ENCODE results near the gene SLC36A2. TPM values are rescaled to one million over a fixed set of nuclear protein-coding genes. Genes with fewer than 3 reads are reported as not detected.
"Not testable (repeated sequence)": the region's sequence is repeated elsewhere in the genome, so short reads cannot be mapped to it uniquely, and the experiment has no call there.

SLC36A2 gene
- total RNA-seq = not detected

DNA sequence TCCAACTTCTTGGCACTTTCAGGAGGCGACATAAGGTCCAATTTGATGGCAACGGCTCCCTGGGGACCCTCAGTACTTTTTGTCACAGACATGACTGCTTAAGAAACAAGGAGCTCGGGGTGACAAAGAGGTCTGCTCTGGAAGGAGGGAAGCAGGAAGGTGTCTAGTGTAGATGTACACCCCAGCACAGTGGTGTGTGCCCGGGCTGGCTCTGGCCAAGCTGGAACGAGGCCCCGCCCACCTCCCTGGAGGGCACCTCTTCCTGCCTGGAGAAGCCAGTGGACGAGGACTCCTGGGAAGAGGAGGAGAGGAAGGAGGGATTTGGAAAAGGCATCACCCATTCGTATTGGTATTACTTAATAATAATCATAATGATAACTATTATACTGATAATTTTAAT lies at the start of gene SLC36A2:
TSS of gene SLC36A2 (minus strand) at position 191 of the 400 bp plus-strand sequence. CDS start at position 92, 99 bp downstream.
- ATAC-seq = no peak

DNA sequence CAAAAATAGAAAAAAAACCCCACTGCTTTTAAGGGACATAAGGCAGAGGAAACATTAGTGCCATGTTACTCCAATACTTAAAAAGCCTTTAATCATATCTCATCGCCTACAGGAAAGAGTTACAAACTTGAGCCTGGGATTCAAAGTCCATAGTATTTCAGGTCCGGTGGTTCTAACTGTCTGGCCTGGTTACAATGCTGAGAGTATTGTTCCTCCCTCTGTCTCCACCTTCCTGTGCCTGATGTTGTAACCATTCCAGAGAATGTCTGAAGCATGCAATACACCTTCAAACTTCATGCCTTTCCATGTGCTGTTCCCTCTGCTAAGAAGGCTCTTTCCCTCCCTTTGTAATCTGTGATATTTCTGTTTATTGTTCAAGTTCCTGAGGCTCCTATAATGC lies 41.6 kb upstream of the SLC36A2 start:
- ATAC-seq = no peak

DNA sequence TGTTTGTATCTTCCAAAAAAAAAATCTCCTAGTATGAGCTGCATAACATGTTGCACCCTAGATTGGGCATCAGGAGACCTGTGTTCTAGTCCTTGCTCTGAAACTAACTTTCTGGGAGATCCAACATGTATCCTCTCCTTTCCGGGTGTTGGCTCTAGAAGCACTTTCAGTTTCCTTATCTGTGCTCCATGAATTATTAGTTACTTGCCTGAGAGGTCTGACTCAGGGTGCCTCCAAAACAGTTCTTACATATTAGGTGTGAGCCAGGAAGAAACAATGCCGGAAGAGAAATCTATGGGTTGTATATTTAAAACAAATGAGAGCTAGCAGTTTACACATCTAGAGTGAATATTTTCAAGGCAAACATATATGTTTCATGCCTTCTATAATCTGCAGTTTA lies 36.7 kb upstream of the SLC36A2 start:
- ATAC-seq = no peak

DNA sequence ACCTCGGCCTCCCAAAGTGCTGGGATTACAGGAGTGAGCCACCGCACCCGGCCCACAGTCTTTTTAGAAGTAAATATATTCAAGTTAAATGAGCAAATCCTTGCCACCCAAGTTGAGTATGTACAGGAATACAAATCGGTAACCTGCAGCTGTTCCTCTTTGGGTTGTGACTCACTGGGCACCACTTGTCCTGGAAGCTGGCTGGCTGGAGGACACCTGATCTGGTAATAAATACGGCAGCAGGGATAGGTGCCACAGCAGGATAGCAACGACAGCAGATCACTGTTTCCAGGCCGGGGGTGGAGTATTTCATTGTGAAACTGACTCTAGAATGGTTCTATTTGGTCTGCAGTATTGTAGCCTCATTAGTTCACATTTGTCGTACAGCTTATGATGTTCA lies 35.7 kb upstream of the SLC36A2 start:
- no peak for ATAC-seq

DNA sequence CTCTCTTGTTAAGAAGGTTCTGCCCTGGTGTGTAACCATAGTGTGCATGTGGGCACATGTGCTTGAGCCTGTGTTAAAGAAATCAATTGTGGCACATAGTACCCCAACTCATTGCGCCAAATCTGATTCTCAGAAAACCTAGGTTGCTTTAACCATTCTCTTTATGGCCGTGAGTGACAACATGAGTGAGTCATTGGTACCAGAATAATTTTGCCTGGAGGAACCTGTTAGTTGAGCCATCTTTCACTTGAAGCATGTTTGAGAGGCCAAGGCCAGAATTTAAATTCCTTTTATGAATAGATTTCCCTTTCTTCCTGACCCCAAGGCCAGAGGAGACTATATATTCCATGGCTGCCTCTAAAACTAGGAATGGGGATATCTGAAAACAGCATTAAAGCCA lies 35.2 kb upstream of the SLC36A2 start:
- ATAC-seq = no peak

DNA sequence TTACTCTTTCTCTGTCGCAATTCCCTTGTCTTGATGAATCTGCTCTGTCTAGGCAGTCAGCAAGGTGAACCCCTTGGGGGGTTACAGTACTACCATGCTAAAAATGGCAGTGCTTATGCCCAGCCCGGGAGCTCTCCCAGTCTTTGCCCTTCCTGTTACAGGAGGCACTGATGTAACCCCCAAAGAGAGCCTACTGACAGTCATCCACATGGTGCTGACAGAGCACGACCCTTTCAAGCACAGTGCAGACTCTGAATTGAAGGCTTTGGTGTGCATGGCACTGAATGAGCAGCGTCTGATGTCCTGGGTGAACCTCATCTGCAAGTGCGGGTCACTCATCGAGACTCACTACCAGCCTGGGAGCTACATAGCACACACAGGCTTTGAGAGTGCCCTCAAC lies 34.5 kb upstream of the SLC36A2 start:
- ATAC-seq = no peak

DNA sequence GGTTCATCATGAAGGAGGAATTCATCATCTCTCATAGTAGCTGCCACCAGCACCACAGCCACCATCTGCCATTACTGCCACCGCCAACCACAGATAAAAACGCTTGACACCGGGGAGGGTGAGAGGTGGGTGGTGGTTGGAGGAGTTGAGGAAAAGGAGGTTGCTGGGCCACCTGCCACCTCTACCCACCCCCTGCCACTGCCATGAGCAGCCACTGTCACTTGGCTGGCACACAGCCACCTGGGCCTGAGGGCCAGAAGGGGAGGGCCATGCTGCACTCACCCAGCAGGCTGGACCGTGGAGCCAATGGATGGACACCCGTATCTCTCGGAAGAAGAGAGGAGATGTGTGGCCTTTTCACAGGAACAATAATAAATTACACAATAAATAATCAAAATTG lies 31.3 kb upstream of the SLC36A2 start:
- ATAC-seq = no peak

DNA sequence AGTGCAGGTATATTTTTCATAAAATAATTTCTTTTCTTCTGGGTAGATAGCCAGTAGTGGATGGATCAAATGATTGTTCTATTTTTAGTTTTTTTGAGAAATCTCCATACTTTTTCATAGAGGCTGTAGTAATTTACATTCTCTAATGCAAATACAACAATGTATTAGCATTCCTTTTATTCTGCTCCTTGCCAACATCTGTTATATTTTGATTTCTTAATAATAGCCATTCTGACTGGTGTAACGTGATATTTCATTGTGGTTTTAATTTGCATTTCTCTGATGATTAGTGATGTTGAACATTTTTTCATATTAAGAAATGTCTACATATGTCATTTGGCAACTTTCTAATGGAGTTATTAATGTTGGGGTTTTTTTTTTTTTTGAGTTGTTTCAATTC lies 27.2 kb upstream of the SLC36A2 start:
- no peak for ATAC-seq

DNA sequence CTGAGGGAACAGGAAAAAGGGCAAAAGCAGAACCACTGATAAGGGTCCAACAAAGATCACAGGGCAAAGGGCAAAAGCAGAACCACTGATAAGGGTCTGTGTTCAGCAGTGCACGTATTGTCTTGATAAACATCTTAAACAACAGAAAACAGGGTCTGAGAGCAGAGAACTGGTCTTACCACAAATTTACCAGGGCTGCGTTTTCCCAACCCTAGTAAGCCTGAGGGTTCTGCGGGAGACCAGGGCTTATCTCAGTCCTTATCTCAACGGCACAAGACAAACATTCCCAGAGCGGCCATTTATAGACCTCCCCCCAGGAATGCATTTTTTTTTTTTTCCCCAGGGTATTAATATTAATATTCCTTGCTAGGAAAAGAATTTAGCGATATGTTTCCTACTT lies 19.7 kb upstream of the SLC36A2 start:
- ATAC-seq = not testable (repeated sequence)

DNA sequence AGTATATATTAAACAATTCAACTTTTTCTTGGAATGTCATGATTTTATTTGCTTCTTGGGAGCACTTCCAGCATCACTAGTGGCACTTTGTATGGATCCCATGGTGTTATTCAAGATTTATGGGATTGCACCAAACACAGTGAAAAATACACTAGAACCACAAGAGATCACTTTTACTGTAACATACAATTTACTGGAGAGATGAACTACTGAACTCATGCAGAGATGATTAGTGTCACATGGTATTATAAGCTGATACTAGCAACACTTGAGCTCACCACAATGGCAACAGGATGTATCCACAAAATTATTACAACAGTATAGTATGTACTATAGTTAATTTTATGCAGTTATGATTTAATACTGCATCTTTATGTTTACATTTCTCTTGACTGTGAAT lies 16.3 kb upstream of the SLC36A2 start:
- no peak for ATAC-seq

DNA sequence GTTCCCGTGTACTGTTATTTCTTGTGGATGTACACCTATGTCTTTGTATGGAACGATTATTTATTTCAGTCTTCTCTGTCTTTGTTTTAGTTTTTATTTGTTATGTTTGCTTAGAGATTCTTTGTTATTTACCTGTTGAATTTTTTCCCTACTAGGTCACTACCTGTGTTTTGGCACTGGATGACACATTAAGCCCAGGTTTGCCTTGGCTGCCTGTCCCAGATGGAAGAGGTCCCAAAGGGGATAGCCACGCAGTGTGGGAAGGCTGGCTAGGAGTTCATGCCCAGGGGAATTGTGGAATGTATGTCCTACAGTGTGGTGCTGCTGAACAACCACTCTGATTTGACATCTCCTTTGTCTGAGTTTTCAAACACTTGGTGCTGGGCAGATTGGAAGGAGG lies 15.6 kb upstream of the SLC36A2 start:
- no peak for ATAC-seq

DNA sequence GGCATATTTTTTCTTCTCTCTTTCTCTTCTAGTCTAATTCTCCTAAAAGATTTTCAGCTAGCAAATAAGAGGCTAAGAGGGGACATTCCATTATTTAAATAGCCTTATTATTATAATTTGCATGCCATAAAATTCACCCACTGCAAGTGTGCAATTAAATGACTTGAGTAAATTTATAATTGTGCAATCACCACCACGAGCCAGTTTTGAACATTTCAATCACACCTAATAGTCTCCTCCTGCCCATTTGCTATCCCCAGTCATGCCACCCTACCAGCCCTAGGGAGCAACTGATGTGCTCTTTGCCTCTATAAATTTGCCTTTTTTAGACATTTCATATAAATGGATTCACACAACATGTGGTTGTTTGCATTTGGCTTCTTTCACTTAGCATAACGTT lies 12.0 kb upstream of the SLC36A2 start:
- no peak for ATAC-seq

DNA sequence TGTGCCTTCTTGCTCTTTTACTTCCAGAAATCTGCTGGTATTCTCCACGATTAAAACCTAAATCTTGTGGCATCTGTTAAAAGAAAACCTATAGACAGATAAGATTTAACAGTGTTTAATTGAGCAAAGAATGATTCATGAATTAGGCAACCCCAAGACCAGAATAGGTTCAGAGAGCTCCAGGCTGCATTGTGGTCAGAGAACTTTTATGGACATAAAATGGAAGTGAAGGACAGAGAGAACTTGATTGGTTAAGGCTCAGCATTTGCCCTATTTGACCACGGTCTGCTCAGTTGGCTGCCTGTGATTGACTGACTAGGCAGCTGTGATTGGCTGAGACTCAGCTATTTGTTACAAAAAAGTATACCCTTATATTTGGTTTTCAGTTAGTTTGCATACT lies 10.4 kb upstream of the SLC36A2 start:
- ATAC-seq = no peak

DNA sequence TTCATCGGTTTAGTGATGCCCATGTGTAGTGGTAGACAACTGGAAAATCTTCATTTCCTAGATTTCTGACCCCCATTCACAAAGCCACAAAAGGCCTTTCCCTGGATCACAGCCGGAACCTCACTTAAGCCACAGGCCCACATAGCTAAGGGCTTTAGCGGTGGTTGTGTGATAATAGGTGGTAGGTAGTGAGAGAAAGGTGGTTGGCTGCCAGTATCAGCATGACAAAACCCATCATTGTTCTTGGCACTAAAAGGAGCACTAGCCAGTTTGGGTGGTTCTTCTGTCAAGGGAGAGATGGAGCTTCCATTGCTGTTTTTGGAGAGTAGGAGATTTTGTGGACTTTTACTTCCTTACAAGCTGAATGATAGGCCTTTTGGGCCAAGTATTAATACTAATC lies 9.7 kb upstream of the SLC36A2 start:
- ATAC-seq = no peak

DNA sequence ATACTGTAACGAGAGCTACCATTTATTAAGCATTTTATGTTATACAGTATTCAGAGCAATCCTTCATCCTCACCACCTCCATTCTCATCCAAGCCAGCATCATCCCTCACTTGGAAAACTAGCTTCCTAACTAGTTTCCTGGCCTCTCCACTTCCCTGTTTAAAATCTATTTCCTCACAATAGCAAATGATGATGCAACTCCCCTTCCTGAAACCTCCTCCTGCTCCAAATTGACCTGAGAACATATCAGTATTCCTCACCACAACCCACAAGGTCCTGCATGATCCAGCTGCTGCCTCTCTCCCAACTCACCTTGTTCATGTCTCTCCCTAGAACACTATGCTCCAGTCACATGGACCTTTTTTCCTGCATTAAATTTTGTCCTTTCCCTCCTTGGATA lies 4.3 kb upstream of the SLC36A2 start:
- ATAC-seq = no peak

DNA sequence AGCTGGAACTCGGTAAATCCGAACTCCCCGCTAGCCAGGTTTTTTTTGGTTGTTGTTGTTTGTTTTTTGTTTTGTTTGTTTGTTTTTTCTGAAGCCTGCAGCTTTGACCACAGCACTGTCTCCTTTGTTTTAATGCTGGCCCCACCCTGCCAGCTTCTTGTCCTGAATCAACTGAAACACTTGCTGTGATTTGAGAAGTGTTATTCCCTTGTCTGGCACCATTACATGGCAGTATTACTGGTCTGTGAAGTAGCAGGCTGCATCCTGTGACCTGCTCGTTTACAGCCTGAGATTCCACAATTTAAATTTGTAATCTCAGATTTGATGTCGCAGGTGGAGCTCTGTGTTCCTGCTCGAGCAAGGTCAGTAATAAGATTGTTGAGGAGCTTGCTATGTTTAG lies 1.4 kb upstream of the SLC36A2 start:
- ATAC-seq = no peak

DNA sequence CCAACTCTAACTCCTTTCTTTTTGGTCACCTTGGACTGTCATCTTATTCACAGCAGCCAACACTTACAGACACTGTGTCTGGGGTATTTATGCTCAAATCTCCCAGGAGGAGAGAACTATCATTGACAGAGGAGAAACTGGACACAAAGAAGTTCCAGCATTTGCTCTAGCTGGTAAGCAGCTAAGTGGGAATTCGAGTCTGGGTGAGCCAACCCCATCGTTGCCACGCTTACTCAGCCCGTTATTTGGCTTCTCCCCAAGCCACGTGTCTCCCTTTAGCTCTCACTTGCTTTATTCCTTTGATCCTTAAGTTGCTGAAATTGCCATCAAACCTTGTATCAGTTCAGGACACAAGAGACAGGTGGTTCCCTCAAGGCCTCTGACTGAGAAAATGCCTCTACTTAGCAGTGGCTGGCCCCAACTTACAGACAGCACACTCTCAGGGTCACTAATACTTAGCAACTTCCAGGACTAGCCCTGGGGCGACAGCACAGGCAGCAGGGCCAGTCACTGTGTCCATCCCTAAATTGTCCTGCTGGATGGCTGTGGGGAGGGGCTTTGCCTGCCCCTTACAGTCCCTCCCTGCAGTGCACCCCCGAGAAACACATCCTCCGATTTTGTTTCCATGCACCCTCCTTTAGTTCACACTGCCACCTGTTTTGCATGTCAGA lies 1.4 kb downstream of the SLC36A2 start:
- ATAC-seq = no peak

DNA sequence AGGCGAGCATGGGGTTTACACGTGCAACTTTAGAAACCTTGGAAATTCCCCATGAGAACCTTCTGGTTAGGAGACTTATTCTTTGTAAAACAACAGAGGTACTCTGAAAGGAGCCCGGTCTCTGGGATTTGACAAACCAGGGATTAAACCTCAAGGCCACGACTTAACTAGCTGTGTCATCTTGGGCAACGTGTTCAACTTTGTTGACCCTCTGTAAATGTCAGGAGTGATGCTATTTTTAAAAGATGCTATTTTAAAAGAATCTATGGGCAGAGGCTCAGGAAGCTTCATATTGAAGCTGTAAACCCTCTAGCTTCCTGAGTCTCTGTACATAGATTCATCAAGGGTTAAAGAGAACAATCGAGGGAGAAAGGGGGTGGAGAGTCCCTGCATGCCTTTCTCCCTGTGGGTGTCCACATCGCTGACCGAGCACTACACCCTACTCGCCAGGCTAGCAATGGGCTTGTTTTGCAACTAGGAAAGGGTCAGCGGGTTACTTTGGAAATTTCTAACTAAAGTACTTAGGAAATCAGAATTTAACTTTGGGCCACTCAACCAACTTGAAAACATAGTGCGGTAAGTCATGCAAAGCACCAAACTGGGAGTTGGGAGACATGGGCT lies 2.1 kb downstream of the SLC36A2 start:
- no peak for ATAC-seq

DNA sequence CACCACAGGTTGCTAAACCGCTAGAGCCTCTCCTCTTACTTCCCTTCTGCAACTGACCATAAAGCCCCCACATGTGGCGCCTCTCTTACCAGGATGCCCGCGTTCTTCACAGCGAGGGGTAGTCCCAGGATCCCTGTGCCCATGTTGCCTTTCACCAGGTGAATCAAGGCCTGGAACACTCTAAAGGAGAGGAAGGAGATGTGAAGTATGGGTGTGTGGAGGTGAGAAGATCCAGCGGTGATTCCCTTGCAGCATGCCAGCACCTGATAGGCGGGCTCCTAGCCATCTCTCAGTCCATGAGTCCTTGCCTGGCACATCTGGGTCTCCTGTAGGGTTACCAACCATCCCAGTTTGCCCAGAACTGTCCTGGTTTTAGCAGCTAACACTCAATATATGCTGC lies 3.3 kb downstream of the SLC36A2 start:
- ATAC-seq = no peak

DNA sequence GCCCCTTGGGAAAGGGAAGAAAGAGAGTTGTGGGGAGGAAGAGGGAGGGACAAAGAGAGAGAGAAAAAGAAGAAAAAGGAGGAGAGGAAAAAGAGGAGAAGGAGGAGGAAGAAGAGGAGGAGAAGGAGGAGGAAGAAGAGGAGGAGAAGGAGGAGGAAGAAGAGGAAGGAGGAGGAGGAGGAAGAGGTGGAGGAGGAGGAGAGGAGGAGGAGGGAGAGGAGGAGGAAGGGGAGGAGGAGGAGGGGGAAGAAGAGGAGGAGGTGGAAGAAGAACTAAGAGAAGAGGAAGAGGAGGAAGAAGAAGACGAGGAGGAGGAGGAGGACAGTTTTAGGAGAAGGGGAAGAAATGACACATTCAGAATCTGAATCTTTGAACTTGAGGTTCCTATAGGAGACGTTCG lies 7.4 kb downstream of the SLC36A2 start:
- no peak for ATAC-seq

DNA sequence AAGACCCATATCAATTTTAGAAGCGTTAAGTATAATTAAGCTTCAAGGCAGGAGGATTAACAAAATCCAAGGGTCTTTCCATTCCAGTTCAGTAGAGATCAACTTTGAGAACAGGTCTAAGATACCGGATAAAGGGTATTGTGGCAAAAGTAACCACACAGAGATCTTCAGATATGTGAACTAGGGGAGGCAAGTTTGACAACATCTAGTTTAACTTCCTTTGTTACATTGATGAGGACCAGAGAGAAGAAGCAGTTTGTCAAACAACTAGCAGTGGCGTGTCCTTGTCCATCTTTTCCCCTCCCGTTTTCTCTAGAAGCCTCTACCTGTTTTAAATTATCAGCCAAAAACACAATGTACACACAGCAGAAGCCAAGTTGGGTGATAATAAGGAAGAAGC lies 8.6 kb downstream of the SLC36A2 start:
- ATAC-seq = no peak

DNA sequence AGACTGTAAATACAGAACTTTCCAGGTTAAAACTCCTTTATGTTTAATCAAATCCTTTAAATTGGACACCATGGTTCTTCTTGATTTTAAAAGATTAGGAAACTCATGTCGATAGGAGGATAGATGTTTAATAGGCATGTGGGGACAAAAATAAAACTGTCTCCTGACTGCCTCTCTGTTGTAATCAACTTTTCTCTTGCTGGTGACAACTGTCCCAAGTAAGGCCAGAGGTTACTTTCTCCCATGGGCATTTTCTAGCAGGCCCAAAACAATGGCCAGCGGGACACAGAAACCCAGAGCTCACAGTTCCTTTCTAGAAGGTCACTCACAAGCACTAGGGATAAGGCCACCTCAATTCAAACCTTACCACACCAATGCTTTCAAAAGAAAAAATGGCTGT lies 14.5 kb downstream of the SLC36A2 start:
- ATAC-seq = no peak

DNA sequence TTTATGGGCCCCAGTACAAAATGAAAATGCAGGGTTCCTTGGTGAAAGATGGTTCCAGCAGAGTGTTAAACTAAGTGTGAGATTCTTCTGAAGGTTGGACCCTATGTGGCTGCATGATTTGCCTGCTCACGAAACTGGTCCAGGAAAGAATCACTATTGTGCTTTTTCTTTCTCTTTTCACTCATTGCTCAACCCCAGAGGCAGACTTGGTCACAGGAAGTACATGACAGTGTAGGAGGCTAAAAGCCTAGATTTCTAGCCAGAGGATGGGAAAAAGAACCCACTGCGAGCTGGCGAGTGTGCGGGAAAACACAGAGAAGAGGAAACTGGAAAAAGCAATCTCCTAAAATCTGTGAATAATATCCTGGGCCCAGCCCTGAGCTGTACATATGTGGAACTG lies 18.6 kb downstream of the SLC36A2 start:
- ATAC-seq = no peak

DNA sequence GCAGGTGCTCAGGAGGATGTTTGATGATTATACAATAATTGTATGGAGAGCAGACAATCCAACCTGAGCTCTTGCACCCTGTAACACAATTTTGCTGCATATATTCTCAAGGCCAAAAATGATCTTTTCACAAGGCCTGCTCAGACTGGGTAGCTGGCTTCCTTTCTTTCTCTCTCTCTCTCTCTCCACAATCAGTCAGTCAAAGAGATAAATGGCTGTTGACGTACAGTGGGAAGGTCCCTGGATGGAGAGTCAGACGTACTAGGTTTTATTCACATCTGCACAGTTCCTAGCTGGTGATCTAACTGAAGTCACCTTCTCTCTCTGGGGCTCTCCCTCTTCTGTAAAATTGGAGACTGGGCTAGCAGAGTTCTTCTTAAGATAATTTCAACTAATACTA lies 19.8 kb downstream of the SLC36A2 start:
- no peak for ATAC-seq

DNA sequence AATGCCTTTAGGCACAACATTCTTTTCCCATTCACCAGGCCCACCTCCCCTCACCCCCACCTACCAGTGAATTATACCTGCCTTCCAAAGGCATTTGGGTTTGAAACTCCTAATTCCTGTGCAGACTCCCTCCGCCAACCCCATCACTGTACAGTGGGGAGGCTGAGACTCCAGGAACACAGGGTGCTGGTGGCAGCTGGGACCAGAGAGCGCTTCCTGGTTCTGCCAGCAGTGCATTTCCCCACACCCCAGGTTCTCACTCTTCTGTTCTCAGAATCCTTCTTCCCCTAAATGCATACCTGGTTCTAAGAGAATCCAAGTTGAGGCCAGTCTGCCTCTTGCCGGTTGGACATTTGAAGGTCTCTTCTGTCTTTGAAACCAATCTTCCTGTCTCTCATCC lies 21.1 kb downstream of the SLC36A2 start:
- ATAC-seq = no peak
